ENCODE data around the gene MRAP2. TPM values are rescaled to one million over a fixed set of nuclear protein-coding genes. Genes with fewer than 3 reads are reported as not detected.

MRAP2 gene
- total RNA-seq, 1 experiment from 2014 or later: 0.18 TPM

Other genes with a start within 250 kb of the MRAP2 start
- 3.8 and 4.5 TPM in 2 replicates for gene RIPPLY2, start 180.4 kb upstream of the MRAP2 start, total RNA-seq (2014; rRNA removed; shearing (Covaris generic))
- gene CYB5R4, start 174.1 kb upstream of the MRAP2 start, total RNA-seq (2014; rRNA removed; shearing (Covaris generic)): 14.5 and 16.5 TPM in 2 replicates
- 8.0 and 11.0 TPM in 2 replicates for gene CEP162, start 193.9 kb downstream of the MRAP2 start, total RNA-seq (2014; rRNA removed; shearing (Covaris generic))